Measurements from ENCODE around the gene PLCXD3.
"Not testable (repeated sequence)": the region's sequence is repeated elsewhere in the genome, so short reads cannot be mapped to it uniquely, and the experiment has no call there.

Gene PLCXD3

GRCh38 chr5:41510176-41510831 lies at the start of gene PLCXD3:
Gene PLCXD3 (minus strand): TSS chr5:41510601. CDS start chr5:41510526, 75 bp downstream.
- DNase-seq (ENCODE audit: low read depth in 3 of 3): no peak

DNA sequence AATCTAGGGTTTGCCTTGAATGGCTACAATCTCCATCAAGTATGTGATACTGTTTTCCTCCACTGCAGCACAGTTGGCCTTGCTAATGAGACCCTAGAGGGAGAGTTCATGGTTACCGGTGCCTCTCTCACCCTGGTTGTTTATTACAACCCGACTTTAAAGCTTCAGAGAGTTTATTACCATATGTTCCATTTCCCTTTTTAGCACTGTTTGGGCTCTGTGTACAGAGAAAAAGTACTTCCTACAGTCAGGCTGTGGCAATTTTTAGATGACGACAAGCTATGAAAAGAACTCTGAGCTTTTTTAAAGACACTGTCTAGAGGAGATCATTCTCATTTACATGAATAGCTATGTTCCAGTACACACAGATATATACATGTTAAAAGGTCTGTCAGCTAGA lies 48.8 kb upstream of the PLCXD3 start:
- DNase-seq (ENCODE audit: low read depth in 3 of 3): no peak

GRCh38 chr5:41558295-41558694 lies 47.9 kb upstream of the PLCXD3 start:
- DNase-seq (ENCODE audit: low read depth in 3 of 3): no peak

GRCh38 chr5:41547991-41548390 lies 37.6 kb upstream of the PLCXD3 start:
- DNase-seq (ENCODE audit: low read depth in 3 of 3): no peak

DNA sequence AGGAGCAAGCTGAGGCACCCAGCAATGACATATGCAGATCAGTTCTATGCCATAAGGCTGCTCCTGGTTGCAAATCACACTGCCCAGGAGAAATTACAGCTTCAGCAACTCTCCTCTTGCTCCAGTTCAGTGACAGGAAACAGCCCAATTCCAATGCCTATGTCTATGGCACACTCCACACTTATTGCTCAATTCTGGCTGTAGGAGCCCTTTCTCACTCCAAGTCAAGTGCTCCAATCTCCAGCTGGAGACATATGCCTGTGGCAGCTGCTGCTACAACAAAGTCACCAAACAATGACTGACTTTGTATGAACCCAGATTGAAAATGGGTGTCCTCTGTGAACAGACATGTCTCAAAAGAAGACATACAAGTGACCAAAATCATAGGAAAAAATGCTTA lies 31.8 kb upstream of the PLCXD3 start:
- no peak for DNase-seq (ENCODE audit: low read depth in 3 of 3)

- DNase-seq (ENCODE audit: low read depth in 3 of 3): no peak
Observed at GRCh38 chr5:41539454-41539853, 29.1 kb upstream of the PLCXD3 start.

DNA sequence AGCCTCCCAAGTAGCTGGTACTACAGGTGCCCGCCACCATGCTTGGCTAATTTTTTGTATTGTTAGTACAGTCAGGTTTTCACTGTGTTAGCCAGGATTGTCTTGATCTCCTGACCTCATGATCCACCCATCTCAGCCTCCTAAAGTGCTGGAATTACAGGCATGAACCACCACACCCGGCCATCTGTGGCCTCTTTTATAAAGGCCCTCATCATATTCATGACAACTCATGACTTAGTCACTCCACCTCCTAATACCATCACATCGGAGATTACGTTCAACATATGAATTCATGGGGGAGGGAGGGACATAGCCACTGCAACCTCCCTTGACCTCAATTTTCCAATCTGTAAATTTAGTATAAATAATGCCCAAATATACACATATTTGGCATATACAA lies 27.2 kb upstream of the PLCXD3 start:
- no peak for DNase-seq (ENCODE audit: low read depth in 3 of 3)

DNA sequence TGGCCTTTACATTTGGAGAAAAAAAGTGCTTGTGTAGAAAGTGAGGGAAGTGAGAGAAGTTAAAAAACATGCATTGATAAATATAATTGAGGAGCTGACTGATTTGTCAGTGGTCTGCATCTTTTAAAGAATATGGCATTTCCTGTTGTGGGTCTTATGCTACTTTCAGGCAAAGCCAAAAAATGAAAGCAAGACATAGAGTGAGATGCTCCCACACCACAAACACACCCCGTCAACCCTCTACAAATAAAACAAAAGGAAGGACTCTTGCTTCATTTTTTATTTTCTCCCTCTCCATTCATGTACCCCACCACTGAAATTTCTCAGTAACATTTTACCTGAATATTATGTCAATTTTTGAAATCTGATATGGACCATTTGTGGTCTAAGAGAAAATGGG lies 22.1 kb upstream of the PLCXD3 start:
- no peak for DNase-seq (ENCODE audit: low read depth in 3 of 3)

DNA sequence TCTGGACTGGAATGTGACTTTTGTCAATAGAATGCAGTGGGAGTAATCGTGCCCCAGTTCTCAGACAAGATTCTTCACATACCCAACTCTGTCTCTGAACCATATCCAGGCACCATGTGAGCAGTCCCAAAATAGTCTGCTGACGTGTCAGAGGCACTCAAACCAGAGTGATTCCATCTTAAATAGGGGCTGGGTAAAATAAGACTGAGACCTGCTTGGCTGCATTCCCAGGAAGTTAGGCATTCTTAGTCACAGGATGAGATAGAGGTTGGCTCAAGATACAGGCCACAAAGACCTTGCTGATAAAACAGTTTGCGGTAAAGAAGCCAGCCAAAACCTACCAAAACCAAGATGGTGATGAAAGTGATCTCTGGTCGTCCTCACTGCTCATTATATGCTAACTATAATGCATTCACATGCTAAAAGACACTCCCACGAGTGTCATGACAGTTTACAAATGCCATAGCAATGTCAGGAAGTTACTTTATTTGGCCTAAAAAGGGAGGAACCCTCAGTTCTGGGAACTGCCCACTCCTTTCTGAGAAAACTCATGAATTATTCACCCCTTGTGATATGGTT lies 16.9 kb upstream of the PLCXD3 start:
- DNase-seq (ENCODE audit: low read depth in 3 of 3): no peak

DNA sequence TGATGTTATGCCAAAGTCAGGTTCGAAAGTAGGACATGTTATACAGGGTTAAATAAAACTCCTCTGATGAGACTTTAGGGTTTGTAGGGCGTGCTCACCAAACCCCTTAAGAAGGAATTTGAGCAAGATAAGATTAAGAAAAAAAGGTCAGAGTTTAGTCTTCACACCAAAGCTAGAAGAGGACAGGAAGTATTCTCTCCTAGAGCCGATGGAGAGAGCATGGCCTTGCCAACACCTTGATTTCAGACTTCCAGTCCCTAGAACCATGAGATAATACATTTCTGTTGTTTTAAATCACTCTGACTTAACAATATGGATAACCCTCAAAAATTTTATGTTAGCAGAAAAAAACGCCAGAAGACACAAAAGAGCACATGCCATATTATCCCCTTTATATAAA lies 16.3 kb upstream of the PLCXD3 start:
- DNase-seq (ENCODE audit: low read depth in 3 of 3): no peak

DNA sequence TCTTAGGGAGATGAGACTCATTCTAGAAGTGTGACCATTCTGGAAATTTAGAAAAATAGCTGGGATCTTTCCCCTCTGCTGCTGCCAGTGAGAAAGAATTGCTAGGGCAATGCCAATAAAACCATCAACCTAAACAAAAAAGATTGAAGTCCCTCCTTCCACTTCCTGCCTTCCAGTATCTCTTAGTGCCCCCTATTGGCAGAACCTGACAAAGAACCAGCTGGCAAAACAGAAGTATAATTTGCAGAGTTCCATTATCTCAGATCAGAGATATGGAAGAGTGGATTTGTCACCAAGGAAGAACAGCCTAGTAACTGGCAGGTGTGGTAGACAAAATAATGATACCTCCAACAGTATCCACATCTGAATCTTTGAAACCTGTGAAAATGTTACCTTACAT lies 13.8 kb upstream of the PLCXD3 start:
- DNase-seq (ENCODE audit: low read depth in 3 of 3): no peak

DNA sequence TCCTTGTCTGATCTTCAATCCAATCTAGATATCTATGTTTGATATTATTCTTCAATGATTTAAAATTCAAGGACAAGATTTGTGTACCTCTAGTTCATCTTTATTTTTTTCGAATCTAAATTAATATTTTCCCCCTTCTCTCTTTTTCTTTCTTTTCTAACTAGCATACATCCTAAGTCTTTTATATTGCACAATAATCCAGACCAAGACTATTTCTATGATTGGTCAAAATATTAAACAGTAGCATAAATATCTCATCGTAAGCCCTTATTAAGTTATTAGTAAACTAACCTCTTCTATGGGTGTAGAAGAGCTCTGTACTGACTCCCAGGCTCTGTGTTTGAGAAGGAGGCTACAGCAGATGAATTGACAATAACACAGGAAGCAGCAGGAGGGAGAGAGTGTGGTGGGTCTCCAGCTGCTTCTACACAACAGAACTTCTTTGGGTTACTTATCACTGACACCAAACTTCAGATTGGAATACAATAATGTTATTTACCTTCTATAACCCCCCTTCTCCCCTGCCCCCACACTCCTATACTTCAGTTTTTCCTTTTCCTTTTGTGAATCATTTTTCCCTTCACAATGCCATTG lies 11.9 kb upstream of the PLCXD3 start:
- DNase-seq (ENCODE audit: low read depth in 3 of 3): no peak

DNA sequence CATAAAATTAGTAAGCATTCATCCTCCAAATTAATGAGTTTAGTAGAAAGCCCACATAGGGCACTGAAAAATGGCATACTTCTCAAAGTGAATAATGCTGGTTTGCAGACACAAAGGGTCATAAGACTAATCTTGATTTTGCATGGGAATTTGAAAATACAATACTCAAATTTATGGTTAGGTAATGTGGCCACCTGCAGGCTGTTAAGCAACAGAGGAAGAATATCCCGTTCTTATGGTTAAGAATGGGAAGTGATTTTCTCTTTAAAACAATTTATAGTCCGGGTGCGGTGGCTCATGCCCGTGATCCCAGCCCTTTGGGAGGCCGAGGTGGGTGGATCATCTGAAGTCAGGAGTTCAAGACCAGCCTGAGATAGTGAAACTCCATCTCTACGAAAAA lies 9.4 kb upstream of the PLCXD3 start:
- no peak for DNase-seq (ENCODE audit: low read depth in 3 of 3)

DNA sequence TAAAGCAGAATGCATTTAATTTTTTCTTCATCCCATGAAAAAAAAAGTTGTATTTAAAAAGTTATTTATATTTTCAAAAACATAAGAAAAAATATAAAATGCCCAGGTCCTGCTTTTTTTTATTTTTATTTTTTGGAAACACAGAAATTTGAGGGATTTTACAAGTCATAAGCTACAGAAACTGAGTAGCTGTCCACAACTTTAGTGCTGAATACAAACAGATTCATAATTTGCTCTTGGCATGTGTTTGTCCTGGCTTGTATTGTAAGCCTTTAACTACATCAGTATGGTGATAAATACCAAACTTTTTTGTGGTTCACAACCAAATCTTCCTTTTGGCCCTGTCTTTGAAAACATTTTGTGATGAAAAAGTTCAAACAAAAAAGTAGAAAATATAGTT lies 7.5 kb upstream of the PLCXD3 start:
- no peak for DNase-seq (ENCODE audit: low read depth in 3 of 3)

GRCh38 chr5:41511241-41511640 lies 840 bp upstream of the PLCXD3 start:
- DNase-seq (ENCODE audit: low read depth in 3 of 3): no peak

DNA sequence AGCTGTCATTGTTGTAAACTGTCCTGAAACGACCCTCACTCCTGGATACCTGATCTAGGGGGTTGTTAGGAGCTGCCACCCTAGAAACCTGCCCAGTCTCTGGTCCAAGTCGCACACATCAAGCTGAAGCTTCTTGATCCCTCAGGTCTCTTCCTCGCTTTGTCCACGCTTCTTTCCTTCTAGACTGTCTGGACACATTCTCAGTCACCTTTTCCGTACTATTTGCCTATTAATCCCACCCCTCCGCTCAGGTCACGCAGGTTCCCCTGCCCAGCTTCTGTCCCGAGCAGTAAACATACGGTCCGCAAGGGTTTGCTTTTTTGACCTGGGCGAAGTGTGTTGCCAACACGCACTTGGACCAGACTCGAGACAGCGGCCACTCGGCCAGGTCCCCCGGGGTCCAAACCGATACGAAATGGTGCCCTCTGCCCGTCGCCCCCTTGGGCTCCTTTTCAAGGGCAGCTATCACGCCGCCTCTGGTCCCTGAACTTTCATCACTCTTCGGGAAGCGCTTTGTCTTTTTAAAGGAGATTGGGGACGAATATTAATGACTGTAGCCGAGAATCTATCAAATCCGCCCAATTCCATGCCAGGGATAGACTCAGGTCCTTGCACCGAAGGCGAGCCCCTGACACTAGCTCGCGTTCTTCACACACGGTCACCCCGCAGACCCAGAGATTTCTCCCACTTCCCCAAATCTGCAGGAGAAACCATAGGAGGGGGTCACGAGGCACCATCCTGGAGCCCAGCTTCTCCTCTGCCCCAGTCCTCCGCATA lies 814 bp downstream of the PLCXD3 start:
- no peak for DNase-seq (ENCODE audit: low read depth in 3 of 3)

- no peak for DNase-seq (ENCODE audit: low read depth in 3 of 3)
Observed at GRCh38 chr5:41508696-41509398, 1.6 kb downstream of the PLCXD3 start.

DNA sequence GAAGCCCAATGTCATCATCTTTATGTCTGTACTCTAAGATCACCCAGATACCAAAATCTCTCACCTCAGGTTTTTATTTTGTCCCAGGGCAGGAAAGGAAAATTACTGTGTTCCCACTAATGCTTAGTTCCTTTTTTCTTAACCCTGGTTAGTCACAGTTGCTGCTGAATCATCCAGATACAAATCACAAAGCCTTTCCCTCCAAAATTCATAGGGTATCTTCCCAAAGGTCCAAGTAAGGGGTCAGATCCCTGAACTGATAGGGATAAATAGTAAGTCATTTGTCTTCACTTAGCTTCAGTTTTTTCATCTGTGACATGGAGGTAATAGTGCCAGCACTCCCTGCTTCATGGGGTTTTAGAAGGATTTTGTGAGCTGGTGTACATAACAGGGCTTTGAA lies 2.2 kb downstream of the PLCXD3 start:
- DNase-seq (ENCODE audit: low read depth in 3 of 3): no peak

- DNase-seq (ENCODE audit: low read depth in 3 of 3): no peak
Observed at GRCh38 chr5:41507501-41507900, 2.9 kb downstream of the PLCXD3 start.

DNA sequence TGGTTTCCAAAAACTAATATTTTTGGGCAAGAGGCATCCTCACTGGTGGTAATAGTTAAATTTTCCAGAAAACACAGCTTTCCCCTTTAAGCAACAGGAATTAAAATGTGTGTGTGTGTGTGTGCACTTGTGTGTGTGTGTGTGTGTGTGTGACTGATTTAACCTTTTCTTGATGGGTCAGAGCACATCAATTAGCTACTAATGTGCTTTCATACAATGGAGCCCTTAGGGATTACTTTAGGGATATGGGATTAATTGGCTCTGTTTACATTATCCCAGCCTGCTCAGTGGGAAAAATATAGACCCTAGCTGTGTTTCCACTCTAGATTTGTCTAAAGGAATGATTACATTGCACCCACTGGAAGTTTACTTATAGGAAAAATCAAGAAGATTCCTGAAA lies 6.5 kb downstream of the PLCXD3 start:
- no peak for DNase-seq (ENCODE audit: low read depth in 3 of 3)

- DNase-seq (ENCODE audit: low read depth in 3 of 3): no peak
Observed at GRCh38 chr5:41503310-41503709, 7.1 kb downstream of the PLCXD3 start.

DNA sequence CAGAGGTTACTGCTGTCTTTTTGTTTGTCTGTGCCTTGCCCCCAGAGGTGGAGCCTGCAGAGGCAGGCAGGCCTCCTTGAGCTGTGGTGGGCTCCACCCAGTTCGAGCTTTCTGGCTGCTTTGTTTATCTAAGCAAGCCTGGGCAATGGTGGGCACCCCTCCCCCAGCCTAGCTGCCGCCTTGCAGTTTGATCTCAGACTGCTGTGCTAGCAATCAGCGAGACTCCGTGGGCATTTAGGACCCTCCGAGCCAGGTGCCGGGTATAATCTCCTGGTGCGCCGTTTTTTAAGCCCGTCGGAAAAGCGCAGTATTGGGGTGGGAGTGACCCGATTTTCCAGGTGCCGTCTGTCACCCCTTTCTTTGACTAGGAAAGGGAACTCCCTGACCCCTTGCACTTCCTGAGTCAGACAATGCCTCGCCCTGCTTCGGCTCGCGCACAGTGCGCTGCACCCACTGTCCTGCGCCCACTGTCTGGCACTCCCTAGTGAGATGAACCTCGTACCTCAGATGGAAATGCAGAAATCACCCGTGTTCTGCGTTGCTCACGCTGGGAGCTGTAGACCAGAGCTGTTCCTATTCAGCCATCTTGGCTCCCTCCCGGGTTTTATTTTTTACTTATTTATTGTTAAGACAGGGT lies 16.8 kb downstream of the PLCXD3 start:
- DNase-seq (ENCODE audit: low read depth in 3 of 3): not testable (repeated sequence)

All from stimulated activated CD4-positive, alpha-beta T cell treated with anti-CD3 and anti-CD28 coated beads, TNF-alpha, amount 100 ng/mL, for 4 hours (primary cell).